HepG2 (cell line): ENCODE measurements around the gene GSG1. TPM values are rescaled to one million over a fixed set of nuclear protein-coding genes. Genes with fewer than 3 reads are reported as not detected.

ENCODE experiments used
- ASH2L ChIP-seq: fragments of 300-600, 200-600 bp; sonication (generic); IDR thresholded peaks from 2 replicates; pipeline ENCODE4 v1.7.0; 2017; ENCODE audit warnings: low read depth, mild to moderate bottlenecking, moderate library complexity, mixed read lengths, low read length; ENCODE audit not compliant: insufficient read length
- CCAR2 ChIP-seq: fragments of 200-400 bp; formaldehyde crosslinking; optimal IDR thresholded peaks from 2 replicates; pipeline ENCODE3; 2018; ENCODE audit warnings: low read depth, mild to moderate bottlenecking, low read length, moderate library complexity
- ERF ChIP-seq: IDR thresholded peaks from 2 replicates; pipeline ENCODE4 v1.6.1; 2018; ENCODE audit warnings: missing biosample characterization, missing genetic modification reagents
- FOXM1 ChIP-seq: sonication (generic); formaldehyde crosslinking; IDR thresholded peaks from 2 replicates; pipeline ENCODE4 v1.5.0; 2020; ENCODE audit warnings: missing genetic modification reagents
- GTF3A ChIP-seq: sonication (generic); formaldehyde crosslinking; conservative IDR thresholded peaks from 2 replicates; pipeline ENCODE4 v1.4.0; 2020; ENCODE audit warnings: mild to moderate bottlenecking, missing genetic modification reagents
- HES4 ChIP-seq: sonication (generic); formaldehyde crosslinking; IDR thresholded peaks from 2 replicates; pipeline ENCODE4 v1.9.0; 2021; ENCODE audit warnings: mild to moderate bottlenecking, missing genetic modification reagents, borderline replicate concordance
- MAFK ChIP-seq, 2 experiments: IDR thresholded peaks in 1 of 2; conservative IDR thresholded peaks in 1 of 2; 2 replicates each; pipeline ENCODE4 v1.6.1; 2011; ENCODE audit warnings: improper control_type of control experiment in 2 of 2, low read length in 2 of 2
- MAZ ChIP-seq, 2 experiments: sonication (generic) in 1 of 2; formaldehyde crosslinking in 1 of 2; IDR thresholded peaks; 2 replicates each; pipeline versions ENCODE4 v1.5.0 to v1.6.1; 2012 to 2020; ENCODE audit warnings: low read depth in 2 of 2, mild to moderate bottlenecking in 2 of 2, borderline replicate concordance in 1 of 2, improper control_type of control experiment in 1 of 2, low read length in 1 of 2, missing genetic modification reagents in 1 of 2, moderate library complexity in 1 of 2
- MXI1 ChIP-seq: IDR thresholded peaks from 3 replicates; pipeline ENCODE4 v1.6.1; 2012; ENCODE audit warnings: low read depth, low read length, inconsistent platforms, borderline replicate concordance
- PCBP2 ChIP-seq: fragments of 200-400 bp; formaldehyde crosslinking; optimal IDR thresholded peaks from 2 replicates; pipeline ENCODE3; 2018; ENCODE audit warnings: low read length, low read depth; ENCODE audit not compliant: poor library complexity, severe bottlenecking
- SNRNP70 ChIP-seq: fragments of 200-400 bp; formaldehyde crosslinking; IDR thresholded peaks from 2 replicates; pipeline ENCODE4 v1.6.1; 2017; ENCODE audit warnings: mild to moderate bottlenecking, low read depth, low read length, moderate library complexity
- SRF ChIP-seq: IDR thresholded peaks from 2 replicates; pipeline ENCODE4 v1.6.1; 2011; ENCODE audit warnings: mild to moderate bottlenecking, low read depth, low read length, moderate library complexity
- ZNF180 ChIP-seq: sonication (generic); formaldehyde crosslinking; IDR thresholded peaks from 2 replicates; pipeline ENCODE4 v1.4.0; 2020; ENCODE audit warnings: low read depth, missing genetic modification reagents, borderline replicate concordance
- ZNF605 ChIP-seq: sonication (generic); formaldehyde crosslinking; IDR thresholded peaks from 2 replicates; pipeline ENCODE4 v1.8.0; 2022; ENCODE audit warnings: mild to moderate bottlenecking, missing genetic modification reagents
- ZNF674 ChIP-seq: sonication (generic); formaldehyde crosslinking; IDR thresholded peaks from 2 replicates; pipeline ENCODE4 v1.5.0; 2020; ENCODE audit warnings: low read depth, mild to moderate bottlenecking, missing genetic modification reagents
- ZNF713 ChIP-seq: sonication (generic); formaldehyde crosslinking; IDR thresholded peaks from 2 replicates; pipeline ENCODE4 v1.4.0; 2020; ENCODE audit warnings: mild to moderate bottlenecking, missing genetic modification reagents
- polyA plus RNA-seq, 8 experiments: library from polyadenylated mRNA; depleted of rRNA in 3 of 8; stranded (reverse) in 7 of 8; unstranded in 1 of 8; fragments of >200 nt; fragmentation: Illumina TruSeq in 4 of 8; extraction: Trizol in 4 of 8; gene quantifications; 2 replicates each; pipeline versions ENCODE4 v1.2.1 to v1.2.3, GENCODE V29; 2011 to 2016; ENCODE audit warnings: low read depth in 4 of 8, missing spikeins in 1 of 8, mixed read lengths in 1 of 8; ENCODE audit not compliant: insufficient read depth in 1 of 8
- total RNA-seq, 5 experiments: library from RNA; depleted of rRNA; stranded (reverse); fragments of >200 nt; fragmentation: Illumina TruSeq; extraction: Trizol; gene quantifications; 2 replicates each; pipeline ENCODE4 v1.2.3, GENCODE V29; 2016; ENCODE audit warnings: low read depth in 1 of 5
- TF ChIP-seq, protein P1 (sequence below): IDR thresholded peaks from 2 replicates; pipeline ENCODE4 v1.6.1; 2018; ENCODE audit warnings: missing genetic modification reagents
- TF ChIP-seq, protein P2 (sequence below): IDR thresholded peaks from 2 replicates; pipeline ENCODE4 v1.6.1; 2016; ENCODE audit warnings: mild to moderate bottlenecking
- TF ChIP-seq, protein P3 (sequence below): sonication (generic); formaldehyde crosslinking; IDR thresholded peaks from 2 replicates; pipeline ENCODE4 v1.4.0; 2020; ENCODE audit warnings: missing genetic modification reagents
- TF ChIP-seq, protein P4 (sequence below): sonication (generic); formaldehyde crosslinking; IDR thresholded peaks from 2 replicates; pipeline ENCODE4 v1.4.0; 2020; ENCODE audit warnings: mild to moderate bottlenecking, missing genetic modification reagents

The GSG1 gene
- total and polyA plus RNA-seq, 2 of the 13 experiments (the other 11 are each of a cell fraction or from before 2014, with no cell fraction given) = not detected

DNA sequence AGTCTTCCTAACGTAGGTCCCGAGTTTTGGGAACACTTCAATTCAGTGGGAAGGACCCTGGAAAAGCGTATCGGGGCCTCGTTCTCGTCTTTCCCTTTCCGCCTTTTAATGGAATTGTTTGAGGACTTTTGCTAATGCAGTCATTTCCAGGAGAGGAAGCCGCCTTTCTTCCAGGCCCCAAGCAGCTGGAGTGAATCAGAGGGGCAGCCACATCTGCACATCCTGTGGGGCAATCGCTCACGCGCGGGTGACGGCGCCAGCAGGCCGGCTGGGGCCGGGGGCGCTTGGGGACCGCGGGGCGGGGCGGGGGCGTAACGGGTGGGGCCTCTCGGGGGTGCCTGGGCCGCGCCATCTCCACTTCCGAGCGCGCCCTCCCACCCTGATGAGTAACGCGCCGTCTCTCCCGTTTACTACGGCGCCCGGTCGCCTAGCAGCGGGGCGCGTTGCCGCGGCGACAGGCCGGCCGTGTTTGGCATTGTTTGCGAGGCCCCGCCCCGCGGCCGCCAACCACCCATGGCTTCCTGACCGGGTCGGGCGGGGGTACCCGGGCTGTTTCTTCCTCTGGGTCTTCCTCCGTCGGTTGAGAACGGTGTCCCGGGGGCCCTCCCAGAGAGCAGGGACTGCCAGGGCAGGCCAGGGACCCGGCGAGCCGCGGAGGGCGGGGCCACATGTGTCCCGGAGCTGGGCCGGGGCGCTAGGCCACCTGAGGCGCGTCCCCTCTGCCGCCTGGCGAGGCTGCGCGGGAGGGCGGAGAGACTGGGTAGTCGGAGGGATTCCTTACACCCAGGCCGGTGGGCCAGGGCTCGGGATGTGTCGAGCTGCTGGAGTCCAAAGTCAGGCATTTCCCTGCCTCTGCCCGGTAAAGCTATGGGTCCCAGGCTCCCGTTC lies 2.3 kb downstream of the GSG1 start (continued):
- TF ChIP-seq SRF = no peak
- 0 out of 2 replicates have a peak, but pooled peaks have one; percentile 9 for TF ChIP-seq MAZ (IDR thresholded peaks at IDR 0.05; ENCODE audit: borderline replicate concordance, low read depth, low read length)
- TF ChIP-seq MAZ (CRISPR knock-in tag; IDR thresholded peaks at IDR 0.05; ENCODE audit: low read depth) = no peak
- no peak for TF ChIP-seq PCBP2
- TF ChIP-seq HES4 (CRISPR knock-in tag) = no peak
- no peak for TF ChIP-seq FOXM1 (CRISPR knock-in tag)
- TF ChIP-seq ERF (CRISPR knock-in tag) = no peak
- TF ChIP-seq, protein P1, sequence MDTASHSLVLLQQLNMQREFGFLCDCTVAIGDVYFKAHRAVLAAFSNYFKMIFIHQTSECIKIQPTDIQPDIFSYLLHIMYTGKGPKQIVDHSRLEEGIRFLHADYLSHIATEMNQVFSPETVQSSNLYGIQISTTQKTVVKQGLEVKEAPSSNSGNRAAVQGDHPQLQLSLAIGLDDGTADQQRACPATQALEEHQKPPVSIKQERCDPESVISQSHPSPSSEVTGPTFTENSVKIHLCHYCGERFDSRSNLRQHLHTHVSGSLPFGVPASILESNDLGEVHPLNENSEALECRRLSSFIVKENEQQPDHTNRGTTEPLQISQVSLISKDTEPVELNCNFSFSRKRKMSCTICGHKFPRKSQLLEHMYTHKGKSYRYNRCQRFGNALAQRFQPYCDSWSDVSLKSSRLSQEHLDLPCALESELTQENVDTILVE (CRISPR knock-in tag) = no peak
- no peak for TF ChIP-seq ZNF713 (CRISPR knock-in tag)
- TF ChIP-seq, protein P2, sequence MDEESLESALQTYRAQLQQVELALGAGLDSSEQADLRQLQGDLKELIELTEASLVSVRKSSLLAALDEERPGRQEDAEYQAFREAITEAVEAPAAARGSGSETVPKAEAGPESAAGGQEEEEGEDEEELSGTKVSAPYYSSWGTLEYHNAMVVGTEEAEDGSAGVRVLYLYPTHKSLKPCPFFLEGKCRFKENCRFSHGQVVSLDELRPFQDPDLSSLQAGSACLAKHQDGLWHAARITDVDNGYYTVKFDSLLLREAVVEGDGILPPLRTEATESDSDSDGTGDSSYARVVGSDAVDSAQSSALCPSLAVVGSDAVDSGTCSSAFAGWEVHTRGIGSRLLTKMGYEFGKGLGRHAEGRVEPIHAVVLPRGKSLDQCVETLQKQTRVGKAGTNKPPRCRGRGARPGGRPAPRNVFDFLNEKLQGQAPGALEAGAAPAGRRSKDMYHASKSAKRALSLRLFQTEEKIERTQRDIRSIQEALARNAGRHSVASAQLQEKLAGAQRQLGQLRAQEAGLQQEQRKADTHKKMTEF = no peak
- TF ChIP-seq, protein P3, sequence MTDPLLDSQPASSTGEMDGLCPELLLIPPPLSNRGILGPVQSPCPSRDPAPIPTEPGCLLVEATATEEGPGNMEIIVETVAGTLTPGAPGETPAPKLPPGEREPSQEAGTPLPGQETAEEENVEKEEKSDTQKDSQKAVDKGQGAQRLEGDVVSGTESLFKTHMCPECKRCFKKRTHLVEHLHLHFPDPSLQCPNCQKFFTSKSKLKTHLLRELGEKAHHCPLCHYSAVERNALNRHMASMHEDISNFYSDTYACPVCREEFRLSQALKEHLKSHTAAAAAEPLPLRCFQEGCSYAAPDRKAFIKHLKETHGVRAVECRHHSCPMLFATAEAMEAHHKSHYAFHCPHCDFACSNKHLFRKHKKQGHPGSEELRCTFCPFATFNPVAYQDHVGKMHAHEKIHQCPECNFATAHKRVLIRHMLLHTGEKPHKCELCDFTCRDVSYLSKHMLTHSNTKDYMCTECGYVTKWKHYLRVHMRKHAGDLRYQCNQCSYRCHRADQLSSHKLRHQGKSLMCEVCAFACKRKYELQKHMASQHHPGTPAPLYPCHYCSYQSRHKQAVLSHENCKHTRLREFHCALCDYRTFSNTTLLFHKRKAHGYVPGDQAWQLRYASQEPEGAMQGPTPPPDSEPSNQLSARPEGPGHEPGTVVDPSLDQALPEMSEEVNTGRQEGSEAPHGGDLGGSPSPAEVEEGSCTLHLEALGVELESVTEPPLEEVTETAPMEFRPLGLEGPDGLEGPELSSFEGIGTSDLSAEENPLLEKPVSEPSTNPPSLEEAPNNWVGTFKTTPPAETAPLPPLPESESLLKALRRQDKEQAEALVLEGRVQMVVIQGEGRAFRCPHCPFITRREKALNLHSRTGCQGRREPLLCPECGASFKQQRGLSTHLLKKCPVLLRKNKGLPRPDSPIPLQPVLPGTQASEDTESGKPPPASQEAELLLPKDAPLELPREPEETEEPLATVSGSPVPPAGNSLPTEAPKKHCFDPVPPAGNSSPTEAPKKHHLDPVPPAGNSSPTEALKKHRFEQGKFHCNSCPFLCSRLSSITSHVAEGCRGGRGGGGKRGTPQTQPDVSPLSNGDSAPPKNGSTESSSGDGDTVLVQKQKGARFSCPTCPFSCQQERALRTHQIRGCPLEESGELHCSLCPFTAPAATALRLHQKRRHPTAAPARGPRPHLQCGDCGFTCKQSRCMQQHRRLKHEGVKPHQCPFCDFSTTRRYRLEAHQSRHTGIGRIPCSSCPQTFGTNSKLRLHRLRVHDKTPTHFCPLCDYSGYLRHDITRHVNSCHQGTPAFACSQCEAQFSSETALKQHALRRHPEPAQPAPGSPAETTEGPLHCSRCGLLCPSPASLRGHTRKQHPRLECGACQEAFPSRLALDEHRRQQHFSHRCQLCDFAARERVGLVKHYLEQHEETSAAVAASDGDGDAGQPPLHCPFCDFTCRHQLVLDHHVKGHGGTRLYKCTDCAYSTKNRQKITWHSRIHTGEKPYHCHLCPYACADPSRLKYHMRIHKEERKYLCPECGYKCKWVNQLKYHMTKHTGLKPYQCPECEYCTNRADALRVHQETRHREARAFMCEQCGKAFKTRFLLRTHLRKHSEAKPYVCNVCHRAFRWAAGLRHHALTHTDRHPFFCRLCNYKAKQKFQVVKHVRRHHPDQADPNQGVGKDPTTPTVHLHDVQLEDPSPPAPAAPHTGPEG (CRISPR knock-in tag) = peak; percentile 90
- peak; percentile 98; the same call in 2 of the 3 replicates for TF ChIP-seq MXI1
- TF ChIP-seq ZNF605 = no peak
- TF ChIP-seq CCAR2 = no peak
- TF ChIP-seq SNRNP70 = no peak
- no peak for TF ChIP-seq ZNF180 (CRISPR knock-in tag)
- no peak for TF ChIP-seq MAFK (conservative IDR thresholded peaks at IDR 0.05 in 1 of 2, IDR thresholded peaks at IDR 0.05 in 1 of 2; ENCODE audit: low read length in 2 of 2)
- no peak for TF ChIP-seq ZNF674 (CRISPR knock-in tag)
- no peak for TF ChIP-seq GTF3A (CRISPR knock-in tag)
- TF ChIP-seq, protein P4, sequence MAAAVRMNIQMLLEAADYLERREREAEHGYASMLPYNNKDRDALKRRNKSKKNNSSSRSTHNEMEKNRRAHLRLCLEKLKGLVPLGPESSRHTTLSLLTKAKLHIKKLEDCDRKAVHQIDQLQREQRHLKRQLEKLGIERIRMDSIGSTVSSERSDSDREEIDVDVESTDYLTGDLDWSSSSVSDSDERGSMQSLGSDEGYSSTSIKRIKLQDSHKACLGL (CRISPR knock-in tag) = peak; percentile 48; the same call in 1 of the 2 replicates
- TF ChIP-seq ASH2L = peak; percentile 7
